Dedifferentiated amniotic fluid mesenchymal stem cell (primary cell): ENCODE data around the gene MINDY4B.
A peak's percentile ranks its signal among the peaks of the same experiment; 100 is the strongest.

ENCODE experiments used
- DNase-seq: peaks from one replicate; pipeline ENCODE4 v3.0.0-alpha.2; 2016; ENCODE audit errors: extremely low spot score

The MINDY4B gene

GRCh38 chr3:150905339-150905738 is at the start of gene MINDY4B:
MINDY4B (minus strand) TSS chr3:150905439; CDS start chr3:150905439, 0 bp downstream.
- no peak for DNase-seq

GRCh38 chr3:150951923-150952322 is 46.7 kb upstream of the MINDY4B start:
- DNase-seq = no peak

- DNase-seq = peak; percentile 30
These were observed 40.2 kb upstream of the MINDY4B start for GRCh38 chr3:150945226-150946032.

- DNase-seq = no peak
These were observed 37.0 kb upstream of the MINDY4B start for GRCh38 chr3:150942221-150942620.

GRCh38 chr3:150936693-150937092 is 31.5 kb upstream of the MINDY4B start:
- no peak for DNase-seq

GRCh38 chr3:150933473-150933995 is 28.3 kb upstream of the MINDY4B start:
- peak; percentile 33 for DNase-seq

- DNase-seq = no peak
These were observed 26.5 kb upstream of the MINDY4B start for GRCh38 chr3:150931745-150932144.

GRCh38 chr3:150930839-150931238 is 25.6 kb upstream of the MINDY4B start:
- DNase-seq = no peak

GRCh38 chr3:150928234-150928633 is 23.0 kb upstream of the MINDY4B start:
- DNase-seq = no peak

GRCh38 chr3:150926328-150926727 is 21.1 kb upstream of the MINDY4B start:
- DNase-seq = no peak

GRCh38 chr3:150925751-150926201 is 20.5 kb upstream of the MINDY4B start:
- no peak for DNase-seq

- DNase-seq = no peak
These were observed 17.4 kb upstream of the MINDY4B start for GRCh38 chr3:150922611-150923010.

GRCh38 chr3:150921209-150921608 is 16.0 kb upstream of the MINDY4B start:
- no peak for DNase-seq

GRCh38 chr3:150920236-150920635 is 15.0 kb upstream of the MINDY4B start:
- DNase-seq = no peak

GRCh38 chr3:150917951-150918350 is 12.7 kb upstream of the MINDY4B start:
- DNase-seq = no peak

- DNase-seq = no peak
These were observed 8.1 kb upstream of the MINDY4B start for GRCh38 chr3:150913133-150913922.

- no peak for DNase-seq
These were observed 7.3 kb upstream of the MINDY4B start for GRCh38 chr3:150912501-150912900.

GRCh38 chr3:150911771-150912170 is 6.5 kb upstream of the MINDY4B start:
- no peak for DNase-seq

- DNase-seq = no peak
These were observed 1.2 kb upstream of the MINDY4B start for GRCh38 chr3:150906461-150906860.

GRCh38 chr3:150905746-150906145 is 507 bp upstream of the MINDY4B start:
- no peak for DNase-seq

- no peak for DNase-seq
These were observed 2.3 kb downstream of the MINDY4B start for GRCh38 chr3:150902988-150903387.

- no peak for DNase-seq
These were observed 3.4 kb downstream of the MINDY4B start for GRCh38 chr3:150901793-150902192.

GRCh38 chr3:150899141-150899540 is 6.1 kb downstream of the MINDY4B start:
- DNase-seq = no peak
